IPS-18a (cell line): ENCODE measurements around the gene TTC36.

Experiments
- H3K27ac ChIP-seq: one replicate; pipeline ENCODE4 v1.5.1; 2013; ENCODE audit warnings: low read length
- H3K27me3 ChIP-seq: one replicate; pipeline ENCODE4 v1.6.1; 2013; ENCODE audit warnings: mild to moderate bottlenecking, low read length; ENCODE audit not compliant: control insufficient read depth, insufficient read depth
- H3K36me3 ChIP-seq: one replicate; pipeline ENCODE4 v1.6.1; 2013; ENCODE audit warnings: low read depth, low read length; ENCODE audit not compliant: control insufficient read depth
- H3K4me1 ChIP-seq: one replicate; pipeline ENCODE4 v1.6.1; 2013; ENCODE audit warnings: low read depth, low read length; ENCODE audit not compliant: control insufficient read depth
- H3K4me3 ChIP-seq: one replicate; pipeline ENCODE4 v1.5.1; 2013; ENCODE audit warnings: low read length
- H3K9ac ChIP-seq: one replicate; pipeline ENCODE4 v1.6.1; 2013; ENCODE audit warnings: mild to moderate bottlenecking, low read length, moderate library complexity
- H3K9me3 ChIP-seq: one replicate; pipeline ENCODE4 v1.6.1; 2013; ENCODE audit warnings: low read depth, low read length; ENCODE audit not compliant: control insufficient read depth

Gene TTC36

GRCh38 chr11:118532852-118533768, 5.8 kb downstream of the TTC36 start:
- Histone ChIP-seq H3K9ac (no peak overlapping the region), H3K36me3 (no peaks in the 10 kb centered on the region), H3K27me3 (peaks cover 13% of the 10 kb centered on the region), H3K27ac (no peak overlapping the region), H3K4me1 (peaks cover 14% of the 10 kb centered on the region), H3K9me3 (no peaks in the 10 kb centered on the region), H3K4me3 (no peak overlapping the region)

DNA sequence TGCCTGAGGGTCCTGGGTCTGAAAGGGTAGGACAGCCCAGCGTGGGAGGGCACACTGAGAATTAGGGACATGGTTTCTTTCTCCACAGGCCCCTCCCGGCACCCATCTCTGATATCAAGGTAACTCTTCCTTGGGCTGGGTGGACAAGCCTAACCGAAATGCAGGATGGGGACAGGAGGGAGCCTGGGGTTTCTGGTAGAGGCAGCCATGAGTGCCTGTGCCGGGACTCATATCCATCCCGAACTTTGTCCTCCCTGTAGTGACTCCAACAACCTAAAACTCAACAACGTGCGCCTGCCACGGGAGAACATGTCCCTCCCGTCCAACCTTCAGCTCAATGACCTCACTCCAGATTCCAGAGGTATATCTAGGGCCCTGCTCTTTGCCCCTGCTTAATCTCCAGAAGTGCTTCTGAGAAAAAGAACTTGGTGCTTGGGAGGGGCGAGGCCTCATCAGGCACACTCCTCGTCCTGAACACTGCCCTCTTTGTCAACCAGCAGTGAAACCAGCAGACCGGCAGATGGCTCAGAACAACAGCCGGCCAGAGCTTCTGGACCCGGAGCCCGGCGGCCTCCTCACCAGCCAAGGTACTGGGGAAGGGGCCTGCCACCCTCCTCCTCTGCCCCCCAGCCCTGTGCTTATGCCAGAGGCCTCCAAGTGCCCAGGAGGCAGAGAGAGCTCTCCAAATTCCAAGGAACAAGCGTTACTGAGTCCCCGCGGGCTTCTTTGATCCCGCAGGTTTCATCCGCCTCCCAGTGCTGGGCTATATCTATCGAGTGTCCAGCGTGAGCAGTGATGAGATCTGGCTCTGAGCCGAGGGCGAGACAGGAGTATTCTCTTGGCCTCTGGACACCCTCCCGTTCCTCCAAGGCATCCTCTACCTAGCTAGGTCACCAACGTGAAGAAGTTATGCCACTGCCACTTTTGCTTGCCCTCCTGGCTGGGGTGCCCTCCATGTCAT, 6.8 kb downstream of the TTC36 start:
- H3K4me1 ChIP-seq = peaks cover 12% of the 10 kb centered on the region
- H3K9ac ChIP-seq = no peak overlapping the region
- no peaks in the 10 kb centered on the region for H3K9me3 ChIP-seq
- no peak overlapping the region for H3K27ac ChIP-seq
- H3K27me3 ChIP-seq = peaks cover 12% of the 10 kb centered on the region
- H3K4me3 ChIP-seq = no peak overlapping the region
- no peaks in the 10 kb centered on the region for H3K36me3 ChIP-seq

DNA sequence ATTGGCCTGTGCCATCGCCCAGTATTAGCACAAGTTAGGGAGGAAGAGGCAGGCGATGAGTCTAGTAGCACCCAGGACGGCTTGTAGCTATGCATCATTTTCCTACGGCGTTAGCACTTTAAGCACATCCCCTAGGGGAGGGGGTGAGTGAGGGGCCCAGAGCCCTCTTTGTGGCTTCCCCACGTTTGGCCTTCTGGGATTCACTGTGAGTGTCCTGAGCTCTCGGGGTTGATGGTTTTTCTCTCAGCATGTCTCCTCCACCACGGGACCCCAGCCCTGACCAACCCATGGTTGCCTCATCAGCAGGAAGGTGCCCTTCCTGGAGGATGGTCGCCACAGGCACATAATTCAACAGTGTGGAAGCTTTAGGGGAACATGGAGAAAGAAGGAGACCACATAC, 8.0 kb downstream of the TTC36 start:
- Histone ChIP-seq H3K9ac (no peak overlapping the region), H3K9me3 (no peaks in the 10 kb centered on the region), H3K4me1 (no peaks in the 10 kb centered on the region), H3K36me3 (no peaks in the 10 kb centered on the region), H3K4me3 (no peak overlapping the region), H3K27me3 (no peaks in the 10 kb centered on the region), H3K27ac (no peak overlapping the region)

- H3K4me1 ChIP-seq = no peaks in the 10 kb centered on the region
- H3K27me3 ChIP-seq = no peaks in the 10 kb centered on the region
- no peak overlapping the region for H3K4me3 ChIP-seq
- no peaks in the 10 kb centered on the region for H3K9me3 ChIP-seq
- no peak overlapping the region for H3K27ac ChIP-seq
- H3K9ac ChIP-seq = no peak overlapping the region
- H3K36me3 ChIP-seq = no peaks in the 10 kb centered on the region
These were observed 9.5 kb downstream of the TTC36 start for GRCh38 chr11:118536726-118537125.

DNA sequence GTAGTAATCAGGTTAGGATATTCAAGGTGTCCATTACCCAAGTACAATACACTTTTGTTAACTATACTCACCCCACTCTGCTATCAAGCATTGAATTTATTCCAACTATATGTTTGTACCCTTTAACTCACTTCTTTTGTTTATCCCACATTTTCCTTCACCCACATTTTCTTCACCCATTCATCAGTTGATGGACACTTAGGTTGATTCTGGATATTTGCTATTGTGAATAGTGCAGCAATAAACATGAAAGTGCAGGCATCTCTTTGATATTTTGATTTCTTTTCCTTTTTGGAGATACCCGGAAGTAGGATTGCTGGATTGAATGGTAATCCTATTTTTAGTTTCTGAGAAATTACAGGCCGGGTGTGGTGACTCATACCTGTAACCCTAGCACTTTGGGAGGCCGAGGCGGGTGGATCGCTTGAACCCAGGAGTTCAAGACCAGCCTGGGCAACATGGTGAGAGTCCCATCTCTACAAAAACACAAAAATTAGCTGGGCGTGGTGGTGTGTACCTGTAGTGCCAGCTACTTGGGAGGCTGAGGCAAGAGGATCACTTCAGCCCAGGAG, 10.2 kb downstream of the TTC36 start:
- Histone ChIP-seq H3K9me3 (no peaks in the 10 kb centered on the region), H3K4me1 (no peaks in the 10 kb centered on the region), H3K4me3 (no peak overlapping the region), H3K36me3 (no peaks in the 10 kb centered on the region), H3K9ac (no peak overlapping the region), H3K27ac (no peak overlapping the region), H3K27me3 (no peaks in the 10 kb centered on the region)

- Histone ChIP-seq H3K4me3 (no peak overlapping the region), H3K27ac (no peak overlapping the region), H3K27me3 (no peaks in the 10 kb centered on the region), H3K4me1 (no peaks in the 10 kb centered on the region), H3K36me3 (no peaks in the 10 kb centered on the region), H3K9me3 (no peaks in the 10 kb centered on the region), H3K9ac (no peak overlapping the region)
These were observed 16.9 kb downstream of the TTC36 start for GRCh38 chr11:118544010-118544646.

GRCh38 chr11:118544647-118545010, 17.4 kb downstream of the TTC36 start:
- Histone ChIP-seq H3K9ac (no peak overlapping the region), H3K27me3 (no peaks in the 10 kb centered on the region), H3K9me3 (no peaks in the 10 kb centered on the region), H3K4me1 (no peaks in the 10 kb centered on the region), H3K4me3 (no peak overlapping the region), H3K27ac (no peak overlapping the region), H3K36me3 (no peaks in the 10 kb centered on the region)

DNA sequence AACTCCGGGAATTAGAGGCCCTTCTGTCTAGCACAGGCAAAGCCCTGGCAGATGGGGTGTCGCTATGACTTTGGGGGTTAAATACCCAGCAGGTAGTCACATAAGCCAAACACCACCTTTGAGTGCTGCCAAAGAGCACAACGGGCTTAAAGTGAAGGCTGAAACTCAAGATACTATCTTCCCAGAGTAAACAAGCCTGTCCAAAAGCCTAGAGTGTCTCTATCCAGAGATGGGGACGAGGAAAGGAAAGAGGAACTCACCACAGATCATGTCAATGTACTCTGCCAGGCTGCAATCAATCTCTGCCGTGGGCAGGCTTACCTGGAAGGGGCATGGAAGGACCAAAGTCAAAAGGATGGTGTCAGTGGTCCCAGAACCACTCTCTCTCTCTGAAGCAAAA, 18.3 kb downstream of the TTC36 start:
- no peak overlapping the region for H3K27ac ChIP-seq
- no peaks in the 10 kb centered on the region for H3K27me3 ChIP-seq
- H3K9ac ChIP-seq = no peak overlapping the region
- no peaks in the 10 kb centered on the region for H3K36me3 ChIP-seq
- no peak overlapping the region for H3K4me3 ChIP-seq
- H3K9me3 ChIP-seq = no peaks in the 10 kb centered on the region
- no peaks in the 10 kb centered on the region for H3K4me1 ChIP-seq

DNA sequence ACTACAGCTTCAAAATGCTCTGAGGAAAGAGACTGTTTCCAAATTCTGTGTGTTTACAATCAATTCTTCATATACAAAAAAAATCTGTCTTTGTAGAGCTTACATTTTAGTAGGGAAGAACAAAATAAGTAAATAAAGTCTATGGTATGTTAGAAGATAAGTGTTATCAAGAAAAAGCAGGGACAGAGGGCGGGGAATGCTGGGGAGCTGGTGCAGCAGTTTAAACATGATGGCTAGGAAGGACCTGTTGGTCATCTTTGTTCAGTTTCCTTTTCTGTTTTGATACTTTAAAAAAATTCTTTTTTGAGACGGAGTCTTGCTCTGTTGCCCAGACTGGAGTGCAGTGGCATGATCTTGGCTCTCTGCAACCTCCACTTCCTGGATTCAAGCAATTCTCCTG, 19.9 kb downstream of the TTC36 start:
- H3K4me1 ChIP-seq = no peaks in the 10 kb centered on the region
- no peaks in the 10 kb centered on the region for H3K36me3 ChIP-seq
- no peak overlapping the region for H3K9ac ChIP-seq
- no peaks in the 10 kb centered on the region for H3K9me3 ChIP-seq
- H3K27me3 ChIP-seq = no peaks in the 10 kb centered on the region
- H3K27ac ChIP-seq = no peak overlapping the region
- no peak overlapping the region for H3K4me3 ChIP-seq

DNA sequence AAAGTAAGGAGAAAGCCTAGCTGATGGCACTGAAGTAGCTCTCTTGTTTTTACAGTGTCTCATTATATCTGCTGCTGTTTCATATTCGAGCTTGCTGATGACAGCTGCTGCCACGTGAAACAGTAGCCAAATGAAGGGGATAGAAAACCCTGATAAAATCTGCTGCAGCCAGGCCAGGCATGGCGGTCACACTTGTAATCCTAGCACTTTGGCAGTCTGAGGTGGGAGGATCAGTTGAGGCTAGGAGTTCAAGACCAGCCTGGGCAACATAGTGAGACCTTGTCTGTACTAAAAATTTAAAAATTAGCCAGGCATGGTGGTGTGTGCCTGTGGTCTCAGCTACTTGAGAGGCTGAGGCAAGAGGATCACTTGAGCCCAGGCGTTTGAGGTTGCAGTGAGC, 25.1 kb downstream of the TTC36 start:
- H3K36me3 ChIP-seq = peaks cover 4% of the 10 kb centered on the region
- no peaks in the 10 kb centered on the region for H3K4me1 ChIP-seq
- no peaks in the 10 kb centered on the region for H3K27me3 ChIP-seq
- no peak overlapping the region for H3K4me3 ChIP-seq
- no peaks in the 10 kb centered on the region for H3K9me3 ChIP-seq
- no peak overlapping the region for H3K27ac ChIP-seq
- no peak overlapping the region for H3K9ac ChIP-seq

GRCh38 chr11:118560806-118561205, 33.5 kb downstream of the TTC36 start:
- no peaks in the 10 kb centered on the region for H3K36me3 ChIP-seq
- H3K4me3 ChIP-seq = no peak overlapping the region
- no peaks in the 10 kb centered on the region for H3K27me3 ChIP-seq
- H3K9ac ChIP-seq = no peak overlapping the region
- H3K9me3 ChIP-seq = no peaks in the 10 kb centered on the region
- no peaks in the 10 kb centered on the region for H3K4me1 ChIP-seq
- H3K27ac ChIP-seq = no peak overlapping the region
